Stimulated activated effector memory CD8-positive, alpha-beta T cell treated with anti-CD3 and anti-CD28 coated beads, Interleukin-12 subunit alpha, Interleukin-12 subunit beta, amount 100 ng/mL, for 72 hours (primary cell): Measurements from ENCODE around the gene FANCC.

Experiments
- ATAC-seq: fragments of 150-1000 bp; cut with Tn5 transposase; 2 replicates; pipeline ENCODE4 v1.10.0; 2021
- DNase-seq, 2 donors: peaks; one replicate each; pipeline ENCODE4 v3.0.0; 2021 to 2022; ENCODE audit warnings: low spot score in 2 of 2
- H3K27ac Mint-ChIP-seq: one replicate; pipeline ENCODE4 v1.8.0; 2022; ENCODE audit warnings: mild to moderate bottlenecking, mixed read lengths
- H3K36me3 Mint-ChIP-seq: one replicate; pipeline ENCODE4 v1.8.0; 2022; ENCODE audit warnings: mild to moderate bottlenecking, mixed read lengths
- H3K4me1 Mint-ChIP-seq: one replicate; pipeline ENCODE4 v1.8.0; 2022; ENCODE audit warnings: mixed read lengths
- H3K4me3 Mint-ChIP-seq: one replicate; pipeline ENCODE4 v1.8.0; 2022; ENCODE audit warnings: mild to moderate bottlenecking, mixed read lengths
- H3K9me3 Mint-ChIP-seq: one replicate; pipeline ENCODE4 v1.8.0; 2022; ENCODE audit warnings: mixed read lengths

FANCC gene

GRCh38 chr9:95128177-95128524 is 189.4 kb downstream of the FANCC start:
- no peaks in the 10 kb centered on the region for H3K9me3 Mint-ChIP-seq
- no peak overlapping the region for H3K27ac Mint-ChIP-seq
- peaks cover 7% of the 10 kb centered on the region for H3K36me3 Mint-ChIP-seq
- no peak overlapping the region for H3K4me3 Mint-ChIP-seq
- H3K4me1 Mint-ChIP-seq = no peaks in the 10 kb centered on the region
- no peak for DNase-seq
- no peak for ATAC-seq

- H3K27ac Mint-ChIP-seq = no peak overlapping the region
- H3K4me3 Mint-ChIP-seq = no peak overlapping the region
- ATAC-seq (peak; percentile 91), DNase-seq (peak; percentile 60 to 81)
- no peaks in the 10 kb centered on the region for H3K9me3 Mint-ChIP-seq
- H3K4me1 Mint-ChIP-seq = no peaks in the 10 kb centered on the region
- peaks cover 6% of the 10 kb centered on the region for H3K36me3 Mint-ChIP-seq
These were observed 190.0 kb downstream of the FANCC start for GRCh38 chr9:95127249-95128176.

GRCh38 chr9:95126739-95127138 is 190.8 kb downstream of the FANCC start:
- Mint-ChIP-seq H3K36me3 (peaks cover 6% of the 10 kb centered on the region), H3K4me1 (no peaks in the 10 kb centered on the region), H3K4me3 (no peak overlapping the region), H3K27ac (no peak overlapping the region), H3K9me3 (no peaks in the 10 kb centered on the region)
- DNase-seq (no peak), ATAC-seq (no peak)

GRCh38 chr9:95125652-95126051 is 191.9 kb downstream of the FANCC start:
- Mint-ChIP-seq H3K36me3 (peaks cover 6% of the 10 kb centered on the region), H3K27ac (no peak overlapping the region), H3K4me1 (no peaks in the 10 kb centered on the region), H3K4me3 (no peak overlapping the region), H3K9me3 (no peaks in the 10 kb centered on the region)
- DNase-seq (no peak), ATAC-seq (no peak)

GRCh38 chr9:95124582-95125367 is 192.7 kb downstream of the FANCC start:
- DNase-seq (no peak), ATAC-seq (no peak)
- Mint-ChIP-seq H3K4me3 (no peak overlapping the region), H3K36me3 (peaks cover 6% of the 10 kb centered on the region), H3K9me3 (no peaks in the 10 kb centered on the region), H3K4me1 (no peaks in the 10 kb centered on the region), H3K27ac (no peak overlapping the region)

- Mint-ChIP-seq H3K9me3 (no peaks in the 10 kb centered on the region), H3K27ac (peak overlapping the region; percentile 79), H3K36me3 (peaks cover 6% of the 10 kb centered on the region), H3K4me3 (no peak overlapping the region), H3K4me1 (peaks cover 8% of the 10 kb centered on the region)
- ATAC-seq = no peak
- DNase-seq = no peak
These were observed 196.6 kb downstream of the FANCC start for GRCh38 chr9:95120781-95121370.

- H3K27ac Mint-ChIP-seq = no peak overlapping the region
- no peak for ATAC-seq
- no peak for DNase-seq
- H3K4me1 Mint-ChIP-seq = peaks cover 8% of the 10 kb centered on the region
- H3K4me3 Mint-ChIP-seq = no peak overlapping the region
- no peaks in the 10 kb centered on the region for H3K36me3 Mint-ChIP-seq
- H3K9me3 Mint-ChIP-seq = no peaks in the 10 kb centered on the region
These were observed 198.9 kb downstream of the FANCC start for GRCh38 chr9:95118596-95118995.

GRCh38 chr9:95116808-95117204 is 200.7 kb downstream of the FANCC start:
- peaks cover 8% of the 10 kb centered on the region for H3K4me1 Mint-ChIP-seq
- H3K9me3 Mint-ChIP-seq = no peaks in the 10 kb centered on the region
- DNase-seq = no peak
- no peak for ATAC-seq
- peak overlapping the region; percentile 20 for H3K27ac Mint-ChIP-seq
- H3K4me3 Mint-ChIP-seq = no peak overlapping the region
- H3K36me3 Mint-ChIP-seq = no peaks in the 10 kb centered on the region

GRCh38 chr9:95116002-95116807 is 201.3 kb downstream of the FANCC start:
- Mint-ChIP-seq H3K4me3 (no peak overlapping the region), H3K9me3 (no peaks in the 10 kb centered on the region), H3K27ac (no peak overlapping the region), H3K4me1 (peaks cover 8% of the 10 kb centered on the region), H3K36me3 (no peaks in the 10 kb centered on the region)
- DNase-seq = no peak
- no peak for ATAC-seq

GRCh38 chr9:95115104-95115503 is 202.4 kb downstream of the FANCC start:
- no peak for ATAC-seq
- Mint-ChIP-seq H3K27ac (no peak overlapping the region), H3K4me1 (peaks cover 8% of the 10 kb centered on the region), H3K9me3 (no peaks in the 10 kb centered on the region), H3K4me3 (no peak overlapping the region), H3K36me3 (no peaks in the 10 kb centered on the region)
- DNase-seq = no peak

- DNase-seq (no peak), ATAC-seq (no peak)
- peaks cover 8% of the 10 kb centered on the region for H3K4me1 Mint-ChIP-seq
- H3K36me3 Mint-ChIP-seq = no peaks in the 10 kb centered on the region
- H3K4me3 Mint-ChIP-seq = no peak overlapping the region
- no peak overlapping the region for H3K27ac Mint-ChIP-seq
- no peaks in the 10 kb centered on the region for H3K9me3 Mint-ChIP-seq
These were observed 204.9 kb downstream of the FANCC start for GRCh38 chr9:95112436-95113280.

GRCh38 chr9:95111716-95112115 is 205.8 kb downstream of the FANCC start:
- Mint-ChIP-seq H3K36me3 (no peaks in the 10 kb centered on the region), H3K4me1 (peaks cover 2% of the 10 kb centered on the region), H3K27ac (no peak overlapping the region), H3K4me3 (no peak overlapping the region), H3K9me3 (no peaks in the 10 kb centered on the region)
- DNase-seq (no peak), ATAC-seq (no peak)

- no peak overlapping the region for H3K27ac Mint-ChIP-seq
These were observed 206.5 kb downstream of the FANCC start for GRCh38 chr9:95110921-95111525.

GRCh38 chr9:95109456-95109855 is 208.1 kb downstream of the FANCC start:
- no peak overlapping the region for H3K4me3 Mint-ChIP-seq
- no peaks in the 10 kb centered on the region for H3K9me3 Mint-ChIP-seq
- no peaks in the 10 kb centered on the region for H3K4me1 Mint-ChIP-seq
- H3K27ac Mint-ChIP-seq = no peak overlapping the region
- DNase-seq (no peak), ATAC-seq (no peak)
- no peaks in the 10 kb centered on the region for H3K36me3 Mint-ChIP-seq

More at GRCh38 chr9:95110921-95111525, 206.5 kb downstream of the FANCC start:
- Mint-ChIP-seq H3K4me1 (no peaks in the 10 kb centered on the region), H3K36me3 (no peaks in the 10 kb centered on the region), H3K4me3 (no peak overlapping the region), H3K9me3 (no peaks in the 10 kb centered on the region)
- no peak for ATAC-seq
- DNase-seq = no peak
